ENCODE measurements around the gene IMMP1L. TPM values are rescaled to one million over a fixed set of nuclear protein-coding genes. Genes with fewer than 3 reads are reported as not detected.

IMMP1L gene
- total and polyA plus RNA-seq, 2 of the 8 experiments (the other 6 are each of a cell fraction or from before 2014, with no cell fraction given): 27.4 to 47.7 TPM

- TF ChIP-seq MAFK (IDR thresholded peaks at IDR 0.05; ENCODE audit: low read depth, low read length) (no peak), TEAD4 (IDR thresholded peaks at IDR 0.05; ENCODE audit: low read depth, low read length) (peak; percentile 4; the same call in 1 of the 2 replicates), MAX (IDR thresholded peaks at IDR 0.05) (peak; percentile 93), POLR2A (IDR thresholded peaks at IDR 0.05; ENCODE audit: control extremely low read depth in 1 of 2, low read depth in 2 of 2, low read length in 2 of 2) (peak; percentile 71 to 80), JUN (IDR thresholded peaks at IDR 0.05; ENCODE audit: low read depth, low read length) (no peak), SIX5 (IDR thresholded peaks at IDR 0.05; ENCODE audit: low read depth, low read length) (no peak), TCF12 (IDR thresholded peaks at IDR 0.05; ENCODE audit: low read depth, low read length) (no peak), NRF1 (IDR thresholded peaks at IDR 0.05; ENCODE audit: low read depth, low read length) (no peak), RFX5 (IDR thresholded peaks at IDR 0.05; ENCODE audit: borderline replicate concordance, low read depth, low read length) (peak; percentile 66; the same call in 1 of the 2 replicates), RAD21 (IDR thresholded peaks at IDR 0.05 in 1 of 2, conservative IDR thresholded peaks at IDR 0.05 in 1 of 2; ENCODE audit: low read depth in 2 of 2, low read length in 2 of 2) (no peak; a peak in 1 of 4 replicates), YY1 (IDR thresholded peaks at IDR 0.05; ENCODE audit: low read depth, low read length) (peak; percentile 97), SP2 (IDR thresholded peaks at IDR 0.05; ENCODE audit: low read length) (peak; percentile 68), SUZ12 (IDR thresholded peaks at IDR 0.05; ENCODE audit: low read length) (no peak), CBX5 (IDR thresholded peaks at IDR 0.05; ENCODE audit: low read depth, low read length) (no peak), BCL11A (IDR thresholded peaks at IDR 0.05; ENCODE audit: low read depth in 2 of 2, low read length in 2 of 2) (no peak), BACH1 (IDR thresholded peaks at IDR 0.05; ENCODE audit: low read length) (no peak), BRCA1 (IDR thresholded peaks at IDR 0.05; ENCODE audit: low read depth, low read length) (0 out of 2 replicates have a peak, but pooled peaks have one; percentile 35), ASH2L (IDR thresholded peaks at IDR 0.05; ENCODE audit: low read length) (peak; percentile 96), TAF1 (IDR thresholded peaks at IDR 0.05; ENCODE audit: low read depth, low read length) (peak; percentile 92), CTBP2 (IDR thresholded peaks at IDR 0.05; ENCODE audit: borderline replicate concordance, insufficient read depth, insufficient read length, low read length) (no peak), HDAC6 (IDR thresholded peaks at IDR 0.05; ENCODE audit: low read depth, low read length) (no peak), CREB1 (IDR thresholded peaks at IDR 0.05) (peak; percentile 88), KDM1A (IDR thresholded peaks at IDR 0.05; ENCODE audit: borderline replicate concordance, low read length) (no peak), KDM5A (IDR thresholded peaks at IDR 0.05; ENCODE audit: low read length) (peak; percentile 92), EP300 (IDR thresholded peaks at IDR 0.05; ENCODE audit: borderline replicate concordance in 1 of 2, low read depth in 2 of 2, low read length in 2 of 2) (no peak)
These were observed at the start of gene IMMP1L, which contains the start of gene ELP4 (continued) for GRCh38 chr11:31509429-31510345.

All from H1 (cell line).